H1 (cell line): ENCODE measurements around the gene FBXO28. TPM values are rescaled to one million over a fixed set of nuclear protein-coding genes. Genes with fewer than 3 reads are reported as not detected.

Source experiments
- CBX5 ChIP-seq: fragments of 300-800, 300-1000 bp; sonication (generic); IDR thresholded peaks from 2 replicates; pipeline ENCODE4 v1.7.1; 2016; ENCODE audit warnings: antibody characterized with exemption, low read length, low read depth
- JUN ChIP-seq: IDR thresholded peaks from 2 replicates; pipeline ENCODE4 v1.6.1; 2011; ENCODE audit warnings: low read depth, mild to moderate bottlenecking, improper control_type of control experiment, low read length
- SRF ChIP-seq: IDR thresholded peaks from 2 replicates; pipeline ENCODE4 v1.6.1; 2011; ENCODE audit warnings: mild to moderate bottlenecking, low read depth, low read length, moderate library complexity
- polyA plus RNA-seq, 7 experiments: library from polyadenylated mRNA; depleted of rRNA in 3 of 7; stranded (reverse) in 5 of 7; unstranded in 2 of 7; fragments of >200 nt in 5 of 7; fragments of 200-250 nt in 2 of 7; gene quantifications; 1 replicate in 5 of 7; 2 replicates in 1 of 7; 4 replicates in 1 of 7; pipeline versions ENCODE4 v1.2.1 to v1.2.3, GENCODE V29; 2011 to 2013; ENCODE audit warnings: missing spikeins in 2 of 7, mixed read lengths in 2 of 7
- total RNA-seq: library from RNA; stranded (reverse); fragmentation: NEBNext Ultra II Directional; extraction: Animal tissue kit (Norgen Biotek cat#: 25700); gene quantifications from 2 replicates; pipeline ENCODE4 v1.2.1, GENCODE V29; 2021

The FBXO28 gene
- total and polyA plus RNA-seq, 2 of the 8 experiments (the other 6 are each of a cell fraction or from before 2014, with no cell fraction given) = 10.3 to 42.5 TPM

- TF ChIP-seq CBX5 = no peak
- no peak for TF ChIP-seq SRF
- TF ChIP-seq JUN = no peak
These were observed 44.8 kb upstream of the FBXO28 start (continued) for GRCh38 chr1:224069138-224069537.
